Measurements from ENCODE around the gene PIEZO1. TPM values are rescaled to one million over a fixed set of nuclear protein-coding genes. Genes with fewer than 3 reads are reported as not detected.
A peak's percentile ranks its signal among the peaks of the same experiment; 100 is the strongest.

The PIEZO1 gene
- total and polyA plus RNA-seq, 2 experiments from 2014 or later: 30.4 to 70.1 TPM

DNA sequence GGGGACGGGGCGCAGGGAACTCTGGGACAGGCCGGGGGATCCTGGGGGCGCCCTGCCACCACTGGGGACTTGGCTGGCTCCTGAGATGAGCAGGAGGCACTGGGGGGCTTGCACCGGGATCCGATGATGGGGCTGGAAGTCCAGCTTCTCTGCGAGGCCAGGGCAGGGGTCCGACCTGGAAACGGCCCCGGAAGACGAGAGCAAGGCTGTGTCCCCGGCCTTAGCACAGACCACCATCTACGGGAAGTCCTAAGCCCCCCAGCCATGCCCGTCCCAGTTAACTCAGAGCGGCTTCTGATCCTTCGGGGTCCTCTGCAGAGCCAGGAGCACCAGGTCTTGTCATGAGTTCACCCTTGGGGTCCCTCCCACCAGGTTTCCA, 19.1 kb upstream of the PIEZO1 start:
- Histone ChIP-seq H3K4me3 (peak overlapping the region; percentile 83), H3K79me2 (replicated peaks; ENCODE audit: insufficient read depth) (peaks cover 11% of the 10 kb centered on the region), H4K20me1 (replicated peaks; ENCODE audit: insufficient read depth) (no peaks in the 10 kb centered on the region; the same call in none of the 2 replicates), H3F3A (replicated peaks; ENCODE audit: low read depth) (peaks cover 47% of the 10 kb centered on the region), H3K36me3 (ENCODE audit: insufficient read depth) (peaks cover 13% of the 10 kb centered on the region; the same call in 1 of the 2 replicates), H3K4me2 (peak overlapping the region; percentile 97), H3K9me2 (ENCODE audit: insufficient read depth) (no peaks in the 10 kb centered on the region), H3K4me1 (ENCODE audit: insufficient read depth) (no peaks in the 10 kb centered on the region), H3K27me3 (ENCODE audit: insufficient read depth) (no peaks in the 10 kb centered on the region), H2AFZ (no peak overlapping the region), H3K27ac (ENCODE audit: low read depth) (peak overlapping the region; percentile 74; the same call in 1 of the 2 replicates)
- H3K9me3 Mint-ChIP-seq: peaks cover 4% of the 10 kb centered on the region; the same call in 1 of the 3 replicates
- ATAC-seq: no peak
- DNase-seq (ENCODE audit: low spot score): no peak
- H3K36me3 Mint-ChIP-seq (ENCODE audit: low read depth): peaks cover 56% of the 10 kb centered on the region
- H3K27me3 Mint-ChIP-seq (ENCODE audit: insufficient read depth, low read depth, poor library complexity): peaks cover 39% of the 10 kb centered on the region
- no peaks in the 10 kb centered on the region for H3K4me1 Mint-ChIP-seq
- H3K27ac Mint-ChIP-seq: 0 out of 2 replicates have a peak overlapping the region, but pooled peaks have one; percentile 67
- TF ChIP-seq, protein P1, sequence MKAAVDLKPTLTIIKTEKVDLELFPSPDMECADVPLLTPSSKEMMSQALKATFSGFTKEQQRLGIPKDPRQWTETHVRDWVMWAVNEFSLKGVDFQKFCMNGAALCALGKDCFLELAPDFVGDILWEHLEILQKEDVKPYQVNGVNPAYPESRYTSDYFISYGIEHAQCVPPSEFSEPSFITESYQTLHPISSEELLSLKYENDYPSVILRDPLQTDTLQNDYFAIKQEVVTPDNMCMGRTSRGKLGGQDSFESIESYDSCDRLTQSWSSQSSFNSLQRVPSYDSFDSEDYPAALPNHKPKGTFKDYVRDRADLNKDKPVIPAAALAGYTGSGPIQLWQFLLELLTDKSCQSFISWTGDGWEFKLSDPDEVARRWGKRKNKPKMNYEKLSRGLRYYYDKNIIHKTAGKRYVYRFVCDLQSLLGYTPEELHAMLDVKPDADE (IDR thresholded peaks at IDR 0.05): no peak
- TF ChIP-seq, protein P2, sequence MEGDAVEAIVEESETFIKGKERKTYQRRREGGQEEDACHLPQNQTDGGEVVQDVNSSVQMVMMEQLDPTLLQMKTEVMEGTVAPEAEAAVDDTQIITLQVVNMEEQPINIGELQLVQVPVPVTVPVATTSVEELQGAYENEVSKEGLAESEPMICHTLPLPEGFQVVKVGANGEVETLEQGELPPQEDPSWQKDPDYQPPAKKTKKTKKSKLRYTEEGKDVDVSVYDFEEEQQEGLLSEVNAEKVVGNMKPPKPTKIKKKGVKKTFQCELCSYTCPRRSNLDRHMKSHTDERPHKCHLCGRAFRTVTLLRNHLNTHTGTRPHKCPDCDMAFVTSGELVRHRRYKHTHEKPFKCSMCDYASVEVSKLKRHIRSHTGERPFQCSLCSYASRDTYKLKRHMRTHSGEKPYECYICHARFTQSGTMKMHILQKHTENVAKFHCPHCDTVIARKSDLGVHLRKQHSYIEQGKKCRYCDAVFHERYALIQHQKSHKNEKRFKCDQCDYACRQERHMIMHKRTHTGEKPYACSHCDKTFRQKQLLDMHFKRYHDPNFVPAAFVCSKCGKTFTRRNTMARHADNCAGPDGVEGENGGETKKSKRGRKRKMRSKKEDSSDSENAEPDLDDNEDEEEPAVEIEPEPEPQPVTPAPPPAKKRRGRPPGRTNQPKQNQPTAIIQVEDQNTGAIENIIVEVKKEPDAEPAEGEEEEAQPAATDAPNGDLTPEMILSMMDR (conservative IDR thresholded peaks at IDR 0.05; ENCODE audit: low read depth in 2 of 2): no peak
- TF ChIP-seq NANOG (IDR thresholded peaks at IDR 0.05; ENCODE audit: borderline replicate concordance): no peak
- no peak for TF ChIP-seq EZH2 (IDR thresholded peaks at IDR 0.05; ENCODE audit: low read depth, unreplicated experiment)
- TF ChIP-seq STAT1 (IDR thresholded peaks at IDR 0.05; ENCODE audit: unreplicated experiment): no peak
- TF ChIP-seq, protein P3, sequence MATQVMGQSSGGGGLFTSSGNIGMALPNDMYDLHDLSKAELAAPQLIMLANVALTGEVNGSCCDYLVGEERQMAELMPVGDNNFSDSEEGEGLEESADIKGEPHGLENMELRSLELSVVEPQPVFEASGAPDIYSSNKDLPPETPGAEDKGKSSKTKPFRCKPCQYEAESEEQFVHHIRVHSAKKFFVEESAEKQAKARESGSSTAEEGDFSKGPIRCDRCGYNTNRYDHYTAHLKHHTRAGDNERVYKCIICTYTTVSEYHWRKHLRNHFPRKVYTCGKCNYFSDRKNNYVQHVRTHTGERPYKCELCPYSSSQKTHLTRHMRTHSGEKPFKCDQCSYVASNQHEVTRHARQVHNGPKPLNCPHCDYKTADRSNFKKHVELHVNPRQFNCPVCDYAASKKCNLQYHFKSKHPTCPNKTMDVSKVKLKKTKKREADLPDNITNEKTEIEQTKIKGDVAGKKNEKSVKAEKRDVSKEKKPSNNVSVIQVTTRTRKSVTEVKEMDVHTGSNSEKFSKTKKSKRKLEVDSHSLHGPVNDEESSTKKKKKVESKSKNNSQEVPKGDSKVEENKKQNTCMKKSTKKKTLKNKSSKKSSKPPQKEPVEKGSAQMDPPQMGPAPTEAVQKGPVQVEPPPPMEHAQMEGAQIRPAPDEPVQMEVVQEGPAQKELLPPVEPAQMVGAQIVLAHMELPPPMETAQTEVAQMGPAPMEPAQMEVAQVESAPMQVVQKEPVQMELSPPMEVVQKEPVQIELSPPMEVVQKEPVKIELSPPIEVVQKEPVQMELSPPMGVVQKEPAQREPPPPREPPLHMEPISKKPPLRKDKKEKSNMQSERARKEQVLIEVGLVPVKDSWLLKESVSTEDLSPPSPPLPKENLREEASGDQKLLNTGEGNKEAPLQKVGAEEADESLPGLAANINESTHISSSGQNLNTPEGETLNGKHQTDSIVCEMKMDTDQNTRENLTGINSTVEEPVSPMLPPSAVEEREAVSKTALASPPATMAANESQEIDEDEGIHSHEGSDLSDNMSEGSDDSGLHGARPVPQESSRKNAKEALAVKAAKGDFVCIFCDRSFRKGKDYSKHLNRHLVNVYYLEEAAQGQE (IDR thresholded peaks at IDR 0.05; ENCODE audit: unreplicated experiment): no peak
- TF ChIP-seq JUNB (IDR thresholded peaks at IDR 0.05; ENCODE audit: unreplicated experiment): no peak
- TF ChIP-seq ZNF331 (CRISPR knock-in tag; IDR thresholded peaks at IDR 0.05; ENCODE audit: low read depth): no peak
- TF ChIP-seq CREB1 (CRISPR knock-in tag; IDR thresholded peaks at IDR 0.05; ENCODE audit: low read depth): no peak
- H3K4me3 Mint-ChIP-seq: peak overlapping the region; percentile 85

All from GM23338 (cell line).